Measurements from ENCODE around the gene FANCL.

DNA sequence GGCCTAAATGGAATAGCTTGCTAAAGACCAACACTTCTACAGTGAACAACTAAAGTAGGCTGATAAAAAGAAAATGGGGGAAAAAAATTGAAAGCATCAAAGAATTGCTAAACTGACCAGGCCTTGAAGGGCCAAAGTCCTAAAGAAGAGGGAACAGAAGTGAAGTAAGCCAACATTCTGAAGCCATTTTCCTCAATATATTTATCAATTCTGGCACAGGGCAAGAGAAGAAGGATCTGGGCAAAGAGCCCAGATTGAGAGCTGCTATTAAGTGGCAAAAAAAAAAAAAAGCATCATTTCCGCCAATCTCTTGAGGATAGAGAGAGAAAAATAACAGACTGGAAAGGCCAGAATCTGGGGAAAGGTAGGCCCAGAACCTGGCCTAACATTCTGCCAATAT, 25.7 kb downstream of the FANCL start:
- TF ChIP-seq, protein P1, sequence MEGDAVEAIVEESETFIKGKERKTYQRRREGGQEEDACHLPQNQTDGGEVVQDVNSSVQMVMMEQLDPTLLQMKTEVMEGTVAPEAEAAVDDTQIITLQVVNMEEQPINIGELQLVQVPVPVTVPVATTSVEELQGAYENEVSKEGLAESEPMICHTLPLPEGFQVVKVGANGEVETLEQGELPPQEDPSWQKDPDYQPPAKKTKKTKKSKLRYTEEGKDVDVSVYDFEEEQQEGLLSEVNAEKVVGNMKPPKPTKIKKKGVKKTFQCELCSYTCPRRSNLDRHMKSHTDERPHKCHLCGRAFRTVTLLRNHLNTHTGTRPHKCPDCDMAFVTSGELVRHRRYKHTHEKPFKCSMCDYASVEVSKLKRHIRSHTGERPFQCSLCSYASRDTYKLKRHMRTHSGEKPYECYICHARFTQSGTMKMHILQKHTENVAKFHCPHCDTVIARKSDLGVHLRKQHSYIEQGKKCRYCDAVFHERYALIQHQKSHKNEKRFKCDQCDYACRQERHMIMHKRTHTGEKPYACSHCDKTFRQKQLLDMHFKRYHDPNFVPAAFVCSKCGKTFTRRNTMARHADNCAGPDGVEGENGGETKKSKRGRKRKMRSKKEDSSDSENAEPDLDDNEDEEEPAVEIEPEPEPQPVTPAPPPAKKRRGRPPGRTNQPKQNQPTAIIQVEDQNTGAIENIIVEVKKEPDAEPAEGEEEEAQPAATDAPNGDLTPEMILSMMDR (IDR thresholded peaks at IDR 0.05): no peak
- no peak for TF ChIP-seq POLR2AphosphoS5 (IDR thresholded peaks at IDR 0.05)
